GM21381 (cell line): ENCODE measurements around the gene COG8.
"Not testable (repeated sequence)": the region's sequence is repeated elsewhere in the genome, so short reads cannot be mapped to it uniquely, and the experiment has no call there.

Experiments used
- ATAC-seq: cut with Tn5 transposase; IDR thresholded peaks from one replicate; pipeline ENCODE4 v1.9.1; 2021; ENCODE audit warnings: mild to moderate bottlenecking, moderate library complexity; ENCODE audit not compliant: unreplicated experiment

Gene COG8

DNA sequence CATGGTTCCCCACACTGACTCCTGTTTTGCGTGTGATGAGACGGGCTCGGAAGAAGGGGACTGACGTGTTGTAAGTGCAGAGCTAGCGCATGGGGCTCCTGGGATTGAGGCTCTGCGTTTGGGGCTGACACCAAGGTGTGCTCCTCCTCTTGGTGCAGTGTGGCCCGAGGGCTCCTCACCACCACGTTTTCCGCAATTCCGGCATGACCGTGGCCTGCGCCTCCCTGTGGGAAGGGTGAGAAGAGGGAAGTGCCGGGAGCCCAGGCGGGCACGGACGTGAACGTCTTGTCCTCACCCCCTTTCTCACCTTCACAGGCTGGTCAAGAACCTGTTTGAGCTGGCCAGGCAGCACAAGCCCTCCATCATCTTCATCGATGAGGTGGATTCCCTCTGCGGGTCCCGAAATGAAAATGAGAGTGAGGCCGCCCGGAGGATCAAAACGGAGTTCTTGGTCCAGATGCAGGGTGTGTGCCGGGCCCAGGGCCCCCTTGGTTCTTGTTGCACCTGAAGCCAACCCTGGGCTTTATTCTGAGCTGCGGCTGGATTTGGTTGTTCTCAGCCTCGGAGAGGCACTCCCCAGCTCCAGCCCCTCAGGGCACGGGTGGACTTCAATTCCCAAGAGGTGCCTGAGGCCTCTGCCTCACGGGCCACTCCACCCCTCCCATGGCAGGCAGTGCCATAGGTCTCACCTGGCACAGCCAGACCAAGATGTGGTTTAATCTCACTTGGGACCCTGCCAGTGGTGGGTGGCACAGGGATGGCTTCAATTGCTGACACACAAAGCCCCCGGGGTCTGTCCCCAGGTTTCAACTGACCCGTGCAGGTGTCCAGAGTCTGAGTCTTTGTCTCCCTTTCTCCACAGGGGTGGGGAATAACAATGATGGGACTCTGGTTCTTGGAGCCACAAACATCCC lies 19.3 kb downstream of the COG8 start:
- ATAC-seq, result no peak

DNA sequence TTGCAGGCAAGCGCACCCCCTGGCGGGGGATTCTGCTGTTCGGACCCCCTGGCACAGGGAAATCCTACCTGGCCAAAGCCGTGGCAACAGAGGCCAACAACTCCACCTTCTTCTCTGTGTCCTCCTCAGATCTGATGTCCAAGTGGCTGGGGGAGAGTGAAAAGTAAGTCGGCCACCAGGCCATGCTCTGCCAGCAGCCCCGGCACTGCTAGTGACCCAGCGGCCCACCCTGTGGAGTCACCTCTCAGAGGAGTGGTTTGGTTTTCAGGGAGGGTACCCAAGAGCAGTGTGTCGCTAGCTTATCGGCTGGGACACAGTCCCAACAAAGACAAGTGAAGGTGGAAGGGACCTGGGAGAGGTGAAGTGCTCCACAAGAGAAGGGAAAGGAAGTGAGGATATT lies 20.0 kb downstream of the COG8 start:
- no peak for ATAC-seq

DNA sequence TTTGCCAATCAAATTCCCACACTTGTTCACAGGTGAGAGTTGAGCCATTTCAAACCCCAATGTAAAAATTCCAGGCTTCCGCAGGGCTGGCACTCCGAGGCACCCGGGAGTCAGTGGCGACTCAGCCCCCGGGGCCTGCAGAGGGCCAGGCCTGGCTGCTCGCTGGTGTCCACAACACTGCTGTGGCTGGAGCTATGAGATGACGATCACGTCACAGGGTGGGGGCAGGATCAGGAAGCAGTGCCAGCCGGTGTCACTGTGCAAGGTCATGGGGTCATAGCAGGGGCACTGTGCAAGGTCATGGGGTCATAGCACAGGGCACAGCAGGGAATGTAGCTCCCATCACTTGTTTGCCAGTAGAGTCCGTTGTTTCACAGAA lies 20.5 kb downstream of the COG8 start:
- no peak for ATAC-seq

DNA sequence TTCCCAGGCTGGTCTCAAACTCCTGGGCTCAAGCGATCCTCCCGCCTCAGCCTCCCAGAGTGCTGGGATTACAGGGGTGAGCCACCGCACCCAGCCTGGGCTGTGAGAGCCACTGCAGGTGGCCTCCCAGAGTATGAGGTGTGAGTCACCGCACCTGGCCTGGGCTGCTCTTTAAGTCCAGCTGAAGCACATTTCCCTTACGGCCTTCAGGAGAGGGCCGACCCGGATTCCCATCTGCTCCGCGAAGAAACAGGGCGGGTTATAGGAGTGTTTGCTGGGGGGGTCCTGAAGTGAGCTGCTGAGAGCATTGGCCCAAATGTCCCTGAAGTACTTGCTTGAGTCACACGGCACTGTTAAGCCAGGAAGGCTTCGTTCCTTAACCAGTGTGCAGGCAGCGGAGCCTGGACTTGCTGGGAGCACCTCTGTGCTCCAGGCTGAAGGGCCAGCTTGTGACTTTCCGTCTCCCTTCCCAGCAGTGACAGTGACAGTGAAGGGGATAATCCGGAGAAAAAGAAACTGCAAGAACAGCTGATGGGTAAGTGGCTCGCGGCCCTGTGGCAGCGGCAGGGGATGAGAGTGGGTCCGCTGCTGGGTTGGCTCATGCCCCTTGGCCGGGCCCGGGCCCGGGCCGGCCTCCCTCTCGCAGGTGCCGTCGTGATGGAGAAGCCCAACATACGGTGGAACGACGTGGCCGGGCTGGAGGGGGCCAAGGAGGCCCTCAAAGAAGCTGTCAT lies 21.0 kb downstream of the COG8 start:
- no peak for ATAC-seq

DNA sequence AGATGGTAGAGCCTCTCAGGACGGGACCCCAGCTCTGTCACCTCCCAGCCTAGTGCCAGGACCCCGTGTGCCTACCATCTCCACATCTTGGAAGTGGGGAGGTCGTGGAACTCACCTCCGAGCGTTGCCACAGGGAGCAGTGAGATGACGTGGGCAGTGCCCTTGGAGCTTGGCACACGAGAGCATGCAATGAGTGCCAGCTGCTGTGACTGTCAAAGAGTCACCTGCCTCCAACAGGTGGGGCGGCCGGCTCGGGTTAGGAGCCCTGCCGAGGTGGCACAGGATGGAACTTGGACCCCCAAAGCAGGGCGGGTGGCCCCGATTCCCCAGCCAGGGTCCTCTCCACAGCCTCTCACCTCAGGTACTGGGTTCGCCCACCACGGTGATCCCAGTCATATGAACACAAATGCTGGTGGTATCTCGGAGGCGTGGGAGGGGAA lies 22.7 kb downstream of the COG8 start:
- ATAC-seq, result no peak

DNA sequence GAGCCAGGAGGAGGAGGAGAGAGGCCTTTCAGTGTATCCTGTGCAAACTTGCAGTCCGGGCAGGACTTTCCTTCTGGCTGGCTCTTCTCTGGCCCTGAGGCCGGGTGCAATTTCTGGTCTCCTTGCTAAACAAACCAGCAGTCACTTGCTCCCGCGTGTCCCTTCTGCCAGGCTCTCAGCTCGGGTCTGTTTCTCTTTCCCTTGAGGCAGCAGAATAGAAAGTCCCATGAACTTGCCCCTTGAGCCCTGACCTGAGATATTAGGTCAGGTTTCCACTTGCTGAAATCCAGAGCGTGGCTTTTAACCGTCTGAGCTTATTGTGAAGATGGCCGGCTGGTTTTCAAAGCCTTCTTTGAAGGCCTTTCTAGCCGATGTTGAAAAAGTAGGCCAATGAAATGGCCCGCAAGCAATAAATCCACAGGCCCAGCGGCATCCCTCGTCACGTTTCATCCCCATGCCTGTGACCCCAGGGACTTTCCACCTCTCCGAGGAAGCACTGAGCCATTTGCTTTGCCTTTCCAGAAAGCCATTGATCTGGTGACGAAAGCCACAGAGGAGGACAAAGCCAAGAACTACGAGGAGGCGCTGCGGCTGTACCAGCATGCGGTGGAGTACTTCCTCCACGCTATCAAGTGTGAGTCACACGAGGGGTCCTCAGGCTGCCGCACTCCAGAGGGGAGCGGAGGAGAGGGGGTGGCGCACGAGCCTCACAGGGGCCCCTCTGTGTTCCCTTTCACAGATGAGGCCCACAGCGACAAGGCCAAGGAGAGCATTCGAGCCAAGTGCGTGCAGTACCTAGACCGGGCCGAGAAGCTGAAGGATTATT lies 23.7 kb downstream of the COG8 start:
- ATAC-seq, result no peak

DNA sequence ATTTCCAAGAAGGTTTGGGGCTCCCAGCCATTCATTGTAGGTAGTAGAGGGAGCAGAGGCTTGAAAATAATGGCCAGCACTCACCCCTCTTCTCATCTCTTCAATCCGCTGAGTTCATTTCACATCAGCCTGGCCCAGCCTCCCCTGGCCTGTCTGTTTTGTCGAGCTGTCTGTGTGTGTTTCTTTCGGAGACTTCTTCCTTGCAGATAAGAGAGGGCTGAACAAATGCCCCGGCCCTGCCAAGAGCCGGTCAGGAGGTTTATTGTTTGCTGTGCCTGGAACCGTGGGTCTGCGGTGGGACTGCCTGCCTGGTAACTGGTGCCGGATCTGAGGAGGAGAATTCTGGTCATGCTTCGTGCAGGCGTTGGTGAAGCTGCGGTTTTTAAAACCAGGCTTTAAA lies 24.8 kb downstream of the COG8 start:
- ATAC-seq, result no peak

DNA sequence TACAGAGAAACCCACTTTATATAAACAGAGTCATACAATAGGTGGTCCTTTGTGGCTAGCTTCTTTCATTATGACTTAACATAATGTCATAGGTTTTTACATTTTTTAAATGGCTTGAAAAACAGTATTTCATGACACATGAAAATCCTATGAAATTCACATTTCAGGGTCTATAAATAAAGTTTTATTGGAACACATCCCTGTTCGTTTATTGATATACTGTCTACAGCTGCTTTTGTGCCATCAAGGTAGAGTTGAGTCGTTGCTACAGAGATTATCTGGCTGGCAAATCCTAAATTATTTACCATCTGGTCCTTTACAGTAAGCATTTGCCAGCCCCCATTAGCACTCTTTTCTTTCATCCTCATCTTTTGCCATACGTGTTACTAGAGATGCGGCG lies 25.9 kb downstream of the COG8 start:
- no peak for ATAC-seq

DNA sequence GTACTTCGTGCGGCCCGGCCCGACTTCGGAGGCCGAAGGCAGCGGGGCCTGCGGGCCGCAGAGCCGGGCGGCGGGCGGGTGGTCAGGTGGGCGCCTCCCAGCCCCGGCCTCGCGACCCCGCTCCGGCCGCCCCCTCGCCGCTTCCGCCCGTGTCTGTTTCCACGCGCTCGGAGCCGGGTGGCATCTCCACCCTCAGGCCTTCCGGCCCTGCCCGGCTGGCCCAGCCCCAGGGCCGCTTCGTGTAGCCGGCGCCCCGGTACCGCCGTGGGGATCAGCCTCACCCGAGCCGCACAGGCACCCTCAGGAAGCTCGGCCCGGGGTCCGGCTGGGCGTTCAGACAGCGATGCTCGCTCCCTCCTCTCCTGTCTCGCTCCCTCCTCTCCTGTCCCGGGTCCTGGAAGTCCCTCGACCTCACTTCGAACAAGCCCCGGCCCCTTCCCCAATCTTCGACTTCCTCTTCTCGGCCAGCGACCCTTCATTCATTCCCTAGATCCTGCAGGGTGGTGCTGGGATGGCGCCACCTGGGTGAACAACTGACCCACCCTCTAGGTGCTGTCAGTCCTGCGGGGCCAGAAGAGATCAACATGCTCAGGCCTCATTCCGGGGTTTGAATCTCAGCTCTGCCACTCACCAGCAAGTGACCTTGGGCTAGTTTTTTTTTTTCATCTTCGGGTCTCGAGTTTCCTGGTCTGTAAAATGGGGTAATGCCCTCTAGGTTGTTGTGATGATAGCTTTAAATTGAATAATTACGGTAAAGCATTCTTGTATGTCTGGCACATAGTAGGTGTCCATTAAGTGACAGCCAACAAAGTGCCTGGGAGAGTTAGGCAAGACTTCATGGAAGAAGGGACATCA lies 27.6 kb downstream of the COG8 start:
- ATAC-seq, result peak; percentile 44

DNA sequence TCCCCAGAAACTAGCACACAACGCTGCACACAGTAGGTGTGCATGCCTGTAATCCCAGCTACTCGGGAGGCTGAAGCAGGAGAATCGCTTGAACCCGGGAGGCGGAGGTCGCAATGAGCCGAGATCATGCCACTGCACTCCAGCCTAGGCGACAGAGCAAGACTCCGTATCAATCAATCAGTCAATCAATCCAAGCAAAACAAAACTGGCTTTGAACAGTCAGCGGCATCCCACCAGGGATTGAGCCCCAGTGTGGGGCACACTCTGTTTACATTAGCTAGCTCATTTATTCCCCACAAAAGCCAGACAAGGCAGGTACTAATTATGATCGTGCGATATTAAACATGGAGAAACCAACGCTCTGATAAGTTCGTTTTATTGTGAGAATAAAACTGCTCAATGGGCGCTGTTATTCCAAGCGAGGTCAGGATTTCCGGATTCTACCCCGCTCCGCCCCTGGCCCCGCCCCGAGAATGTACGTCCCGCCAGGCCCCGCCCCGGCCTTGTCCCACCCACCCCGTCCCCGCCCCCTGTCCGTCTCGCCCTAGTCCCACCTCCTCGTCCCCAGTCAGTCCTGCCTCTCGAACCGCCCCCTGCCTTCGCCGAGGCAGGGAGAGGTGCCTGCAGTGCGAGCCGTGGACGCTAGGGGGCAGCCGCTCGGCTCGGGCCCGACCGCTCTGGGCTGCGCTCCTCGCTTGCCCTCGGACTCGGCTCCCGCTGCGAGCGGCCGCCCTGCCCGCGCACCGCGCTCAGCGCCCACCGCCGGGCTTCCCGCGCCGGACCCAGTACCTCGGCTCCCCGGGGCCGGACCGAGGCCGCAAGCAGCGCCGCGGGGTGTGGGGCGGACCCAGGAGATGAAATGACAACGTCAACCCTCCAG lies 28.5 kb downstream of the COG8 start, which contains the start of gene VPS4A:
TSS of gene VPS4A (plus strand) at position 698 of the 880 bp plus-strand sequence. CDS start at position 860, 162 bp downstream.
- peak; percentile 96 for ATAC-seq

DNA sequence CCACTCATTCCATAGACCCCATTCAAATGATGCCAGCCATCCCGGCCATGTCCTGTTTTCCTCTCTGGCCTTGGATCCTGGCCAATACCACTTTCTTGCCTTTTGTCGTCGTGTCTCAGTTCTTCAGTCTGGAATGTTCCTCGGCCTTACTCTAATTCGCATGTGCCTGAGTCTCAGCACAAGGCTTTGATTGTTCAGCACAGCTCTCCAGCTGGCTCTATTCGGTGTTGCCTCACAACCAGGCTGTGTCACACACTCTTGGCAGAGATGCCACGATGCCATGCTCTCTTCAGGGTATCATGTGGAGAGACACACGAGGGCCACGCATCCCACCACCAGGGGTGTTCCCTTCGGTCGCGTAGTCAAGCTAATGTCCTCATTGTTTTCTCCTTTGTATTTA lies 30.0 kb downstream of the COG8 start:
- no peak for ATAC-seq

DNA sequence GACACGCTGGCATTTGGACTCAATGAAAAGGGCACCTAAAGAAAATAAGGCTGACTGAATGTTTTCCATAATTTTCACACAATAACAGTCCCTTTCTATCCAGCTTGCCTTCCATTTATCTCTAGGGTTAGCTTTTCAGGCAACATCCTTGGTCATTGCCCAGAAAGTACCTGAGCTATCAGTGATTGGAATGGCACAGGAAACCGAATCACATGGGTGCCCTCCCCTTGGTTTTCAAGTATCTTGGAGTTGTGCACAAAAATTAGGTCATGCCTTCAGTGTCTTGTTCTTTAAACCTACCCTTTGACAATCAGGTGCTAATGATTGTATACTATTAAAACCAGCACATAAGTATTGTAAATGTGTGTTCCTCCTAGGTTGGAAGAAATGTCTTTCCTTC lies 31.5 kb downstream of the COG8 start:
- no peak for ATAC-seq

DNA sequence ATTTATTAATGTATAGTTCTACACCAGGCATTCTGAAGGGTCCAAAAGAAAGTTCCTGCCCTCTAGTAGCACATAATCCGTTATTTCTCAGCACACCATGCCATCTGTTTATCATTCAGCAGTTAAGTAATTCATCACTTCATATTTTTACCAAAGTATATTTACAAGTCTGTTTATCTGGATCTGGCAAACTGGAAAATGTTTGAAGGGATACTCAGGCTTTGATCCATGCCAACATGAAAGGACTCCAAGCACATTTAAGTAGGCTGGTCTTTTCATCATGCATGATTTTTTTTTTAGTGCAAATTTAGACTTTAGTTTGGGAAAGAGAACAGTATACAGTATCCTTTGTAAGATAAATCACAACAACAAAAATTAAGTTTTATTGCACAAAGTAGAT lies 32.3 kb downstream of the COG8 start:
- no peak for ATAC-seq

DNA sequence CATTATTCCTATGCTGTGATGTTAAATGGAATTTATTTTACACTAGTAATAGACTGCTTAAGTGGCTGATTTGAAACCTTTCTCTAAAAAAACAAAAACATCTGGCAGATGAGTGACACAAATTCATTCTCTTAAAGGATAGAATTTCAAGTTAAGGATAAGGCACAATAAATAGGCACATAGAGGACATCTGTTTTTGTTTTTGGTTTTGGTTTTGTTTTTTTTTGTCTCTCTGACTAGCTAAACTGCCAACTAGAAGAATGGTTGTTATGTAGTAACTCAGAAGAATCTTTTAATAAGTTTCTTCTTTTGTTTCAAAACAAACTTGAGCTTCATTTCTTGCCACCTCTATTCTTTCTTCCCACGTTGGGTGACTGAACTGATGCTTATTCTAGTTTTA lies 33.3 kb downstream of the COG8 start:
- no peak for ATAC-seq

DNA sequence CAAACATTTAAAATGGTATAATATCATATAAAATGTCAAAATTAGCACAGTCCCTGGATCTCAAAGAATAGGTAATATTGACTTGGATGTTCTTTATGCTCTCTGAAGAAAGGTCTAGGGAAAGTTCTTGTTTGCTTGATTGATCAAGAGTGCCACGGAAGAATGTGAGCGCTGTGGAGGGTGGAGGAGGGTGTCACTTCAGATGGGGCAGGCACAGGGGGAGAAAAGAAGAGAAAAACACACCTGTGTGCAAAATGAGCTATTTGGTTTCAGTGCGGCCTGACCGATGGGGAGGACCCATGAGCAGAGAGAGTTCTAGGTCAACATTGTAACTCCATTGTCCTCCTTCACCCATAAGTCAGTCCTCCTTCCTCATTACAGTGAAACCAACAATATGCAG lies 37.1 kb downstream of the COG8 start:
- no peak for ATAC-seq

DNA sequence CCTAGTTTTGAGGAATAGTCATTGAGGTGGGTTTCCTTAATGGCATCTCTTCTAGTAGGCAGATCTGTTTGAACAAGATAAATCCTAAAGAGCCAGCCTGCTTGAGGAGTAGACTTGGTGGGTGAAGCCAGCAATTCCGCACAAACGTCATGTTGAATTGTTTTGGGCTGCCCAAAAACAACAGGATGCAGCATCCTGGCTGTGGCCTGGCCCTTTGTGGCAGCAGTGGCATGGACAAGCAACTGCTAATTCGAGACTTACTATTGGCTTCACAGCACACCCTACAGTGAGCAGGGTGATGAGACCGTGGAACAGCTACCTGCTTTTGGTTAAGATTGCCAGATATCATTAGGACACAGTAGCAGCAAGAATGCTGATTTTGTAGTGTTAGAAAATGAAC lies 37.5 kb downstream of the COG8 start:
- ATAC-seq, result no peak

DNA sequence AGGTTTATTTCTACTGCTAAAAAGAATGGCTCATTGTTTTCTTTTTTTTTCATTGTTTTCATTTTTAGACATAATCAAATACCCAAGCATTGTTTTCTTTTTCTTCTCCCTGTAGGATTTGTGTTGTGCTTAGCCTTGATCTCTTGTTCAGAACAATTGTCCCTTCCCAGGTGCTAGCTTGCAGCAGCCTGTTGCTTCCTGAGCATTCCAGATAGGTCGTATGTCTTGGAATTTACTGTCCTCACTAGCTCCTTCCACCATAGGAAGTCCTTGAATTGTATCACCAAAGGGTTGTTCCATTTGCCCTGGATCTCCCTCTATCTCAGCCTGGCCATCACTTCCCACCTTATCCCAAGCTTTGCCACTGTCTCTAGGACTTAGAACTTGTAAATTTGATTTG lies 38.2 kb downstream of the COG8 start:
- ATAC-seq, result no peak

DNA sequence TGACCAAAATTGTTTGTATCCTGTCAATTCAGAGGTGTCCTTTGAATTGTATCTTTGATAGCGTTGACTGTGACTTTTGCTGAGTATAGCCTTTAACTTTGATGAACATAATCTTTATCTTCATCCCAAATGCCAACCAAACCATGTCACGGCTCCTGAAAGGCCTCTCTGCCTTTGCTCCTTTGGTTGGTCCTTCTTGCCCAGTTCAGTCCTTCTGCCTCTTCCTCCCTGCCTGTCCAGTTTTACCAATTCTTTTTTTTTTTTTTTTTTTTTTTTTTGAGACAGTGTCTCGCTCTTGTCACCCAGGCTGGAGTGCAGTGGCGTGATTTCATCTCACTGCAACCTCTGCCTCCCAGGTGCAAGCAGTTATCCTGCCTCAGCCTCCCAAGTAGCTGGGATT lies 41.1 kb downstream of the COG8 start:
- ATAC-seq, result no peak

DNA sequence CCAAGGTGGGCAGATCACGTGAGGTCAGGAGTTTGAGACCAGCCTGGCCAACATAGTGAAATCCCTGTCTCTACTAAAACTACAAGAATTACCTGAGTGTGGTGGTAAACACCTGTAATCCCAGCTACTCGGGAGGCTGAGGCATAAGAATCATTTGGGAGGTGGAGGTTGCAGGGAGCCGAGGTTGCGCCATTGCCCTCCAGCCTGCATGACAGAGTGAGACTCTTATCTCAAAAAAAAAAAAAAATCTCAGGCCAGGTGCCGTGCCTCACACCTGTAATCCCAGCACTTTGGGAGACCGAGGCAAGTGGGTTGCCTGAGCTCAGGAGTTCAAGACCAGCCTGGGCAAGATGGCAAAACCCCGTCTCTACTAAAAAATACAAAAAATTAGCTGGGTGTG lies 42.6 kb downstream of the COG8 start:
- not testable (repeated sequence) for ATAC-seq
